Effector memory CD8-positive, alpha-beta T cell (primary cell): ENCODE measurements around the gene CASP14.
"Not testable (repeated sequence)": the region's sequence is repeated elsewhere in the genome, so short reads cannot be mapped to it uniquely, and the experiment has no call there.

ENCODE experiments used
- ATAC-seq: fragments of 150-1000 bp; cut with Tn5 transposase; replicated peaks from 2 replicates; pipeline ENCODE4 v1.10.0; 2021; ENCODE audit warnings: mild to moderate bottlenecking, moderate library complexity
- DNase-seq, 3 experiments: peaks; one replicate each; pipeline ENCODE4 v3.0.0; 2021
- H3K27ac Mint-ChIP-seq, 2 donors: one replicate each; pipeline ENCODE4 v1.8.0; 2022; ENCODE audit warnings: mild to moderate bottlenecking in 2 of 2, mixed read lengths in 2 of 2, moderate library complexity in 2 of 2
- H3K27me3 Mint-ChIP-seq, 2 donors: one replicate each; pipeline ENCODE4 v1.8.0; 2022; ENCODE audit warnings: mixed read lengths in 2 of 2
- H3K36me3 Mint-ChIP-seq: one replicate; pipeline ENCODE4 v1.8.0; 2022; ENCODE audit warnings: mild to moderate bottlenecking, moderate library complexity, mixed read lengths; ENCODE audit not compliant: insufficient read depth
- H3K4me1 Mint-ChIP-seq, 2 donors: one replicate each; pipeline ENCODE4 v1.8.0; 2022; ENCODE audit warnings: low read depth in 2 of 2, mixed read lengths in 2 of 2
- H3K4me3 Mint-ChIP-seq, 2 donors: one replicate each; pipeline ENCODE4 v1.8.0; 2022; ENCODE audit warnings: mild to moderate bottlenecking in 2 of 2, mixed read lengths in 2 of 2, moderate library complexity in 2 of 2
- H3K9me3 Mint-ChIP-seq, 2 donors: one replicate each; pipeline ENCODE4 v1.8.0; 2022; ENCODE audit warnings: mixed read lengths in 2 of 2

The CASP14 gene

GRCh38 chr19:15087182-15087581 lies 37.9 kb downstream of the CASP14 start:
- DNase-seq: no peak
- Mint-ChIP-seq H3K27me3 (peaks cover 37 to 53% of the 10 kb centered on the region in 2 donors), H3K27ac (no peak overlapping the region), H3K4me1 (peaks cover 0 to 2% of the 10 kb centered on the region in 2 donors), H3K36me3 (no peaks in the 10 kb centered on the region), H3K4me3 (no peak overlapping the region), H3K9me3 (no peaks in the 10 kb centered on the region)
- ATAC-seq: no peak

DNA sequence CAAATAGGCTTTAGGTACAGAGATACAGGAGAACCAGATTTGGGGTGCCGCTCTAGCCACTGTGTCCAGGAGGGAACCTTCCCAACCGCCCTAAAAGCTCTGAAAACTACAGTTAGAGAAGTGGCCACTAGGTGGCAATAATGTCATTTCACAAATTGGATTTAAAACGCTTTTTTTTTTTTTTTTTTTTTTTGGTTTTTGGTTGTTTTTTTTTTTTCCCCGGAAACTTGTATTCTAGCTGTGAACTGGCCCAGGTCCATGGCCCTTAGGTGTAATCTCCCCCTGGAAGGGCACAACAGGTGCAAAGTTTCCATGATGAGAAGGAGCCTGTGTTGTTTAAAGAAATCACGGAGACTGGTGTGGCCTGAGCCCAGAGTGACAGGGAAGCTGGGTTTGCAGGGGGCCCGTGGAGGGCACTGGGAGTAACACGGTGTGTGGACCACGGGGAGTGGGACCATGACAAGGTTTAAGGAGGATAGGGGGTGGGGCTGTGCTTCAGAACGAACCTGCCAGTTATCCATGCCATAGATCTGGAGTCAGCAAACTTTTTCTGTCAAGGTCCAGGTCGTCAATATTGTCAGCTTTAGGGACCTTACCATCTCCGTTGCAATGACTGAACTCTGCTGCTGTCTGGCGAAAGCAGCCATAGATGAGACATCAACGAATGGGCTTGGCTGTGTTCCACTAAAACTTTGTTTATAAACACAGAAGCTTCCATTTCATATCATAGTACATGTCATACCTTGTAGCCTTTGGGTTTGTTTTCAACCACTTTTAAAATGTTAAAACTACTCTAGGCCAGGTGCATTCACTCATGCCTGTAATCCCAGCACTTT lies 42.9 kb downstream of the CASP14 start:
- Mint-ChIP-seq H3K4me1 (peaks cover 0 to 3% of the 10 kb centered on the region in 2 donors), H3K27ac (no peak overlapping the region), H3K27me3 (peaks cover 18 to 26% of the 10 kb centered on the region in 2 donors), H3K36me3 (no peaks in the 10 kb centered on the region), H3K9me3 (no peaks in the 10 kb centered on the region), H3K4me3 (no peak overlapping the region)
- ATAC-seq (peak; percentile 61), DNase-seq (peak; percentile 62 to 66 (median 65))

DNA sequence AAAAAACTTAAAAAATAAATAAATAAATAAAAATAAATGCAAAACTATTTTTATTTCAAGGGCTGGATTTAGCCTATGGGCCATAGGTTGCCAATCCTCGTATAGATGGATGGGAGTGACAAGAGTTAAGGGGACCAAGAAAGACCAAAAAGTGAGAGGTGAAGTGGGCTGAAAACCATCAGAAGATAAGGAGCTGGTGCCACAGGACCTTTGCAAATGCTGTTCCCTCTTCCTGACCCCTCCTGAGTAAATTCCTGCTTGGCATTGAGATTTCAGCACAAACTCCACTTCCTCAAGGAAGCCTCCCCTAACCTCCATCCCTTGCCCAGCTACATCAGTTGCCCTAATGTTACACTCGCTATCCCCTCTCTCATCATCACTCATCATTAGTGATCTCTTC lies 43.7 kb downstream of the CASP14 start:
- Mint-ChIP-seq H3K27me3 (peaks cover 12 to 21% of the 10 kb centered on the region in 2 donors), H3K36me3 (no peaks in the 10 kb centered on the region), H3K4me1 (peaks cover 0 to 3% of the 10 kb centered on the region in 2 donors), H3K27ac (no peak overlapping the region), H3K4me3 (no peak overlapping the region), H3K9me3 (no peaks in the 10 kb centered on the region)
- no peak for ATAC-seq
- no peak for DNase-seq

GRCh38 chr19:15096223-15096622 lies 46.9 kb downstream of the CASP14 start:
- H3K27me3 Mint-ChIP-seq: peaks cover 17 to 25% of the 10 kb centered on the region in 2 donors
- H3K4me1 Mint-ChIP-seq: peaks cover 0 to 3% of the 10 kb centered on the region in 2 donors
- H3K27ac Mint-ChIP-seq: no peak overlapping the region
- no peaks in the 10 kb centered on the region for H3K9me3 Mint-ChIP-seq
- H3K36me3 Mint-ChIP-seq: no peaks in the 10 kb centered on the region
- no peak for DNase-seq
- no peak for ATAC-seq
- no peak overlapping the region for H3K4me3 Mint-ChIP-seq

DNA sequence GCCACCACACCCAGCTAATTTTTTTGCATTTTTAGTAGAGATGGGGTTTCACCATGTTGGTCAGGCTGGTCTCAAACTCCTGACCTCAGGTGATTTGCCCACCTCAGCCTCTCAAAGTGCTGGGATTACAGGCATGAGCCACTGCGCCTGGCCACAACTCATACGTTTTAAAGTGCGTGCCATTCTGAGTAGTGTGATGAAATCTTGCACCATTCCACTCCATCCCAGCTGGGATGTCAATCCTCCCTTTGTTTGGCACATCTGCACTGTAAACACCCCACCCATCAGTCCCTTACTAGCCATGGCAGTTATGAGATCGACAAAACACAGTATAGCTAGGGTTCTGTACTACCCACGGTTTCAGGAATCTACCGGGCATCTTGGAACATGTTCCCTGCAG lies 48.7 kb downstream of the CASP14 start:
- not testable (repeated sequence) for H3K4me3 Mint-ChIP-seq, H3K27ac Mint-ChIP-seq, ATAC-seq, H3K36me3 Mint-ChIP-seq, H3K4me1 Mint-ChIP-seq, H3K9me3 Mint-ChIP-seq, DNase-seq
- peaks cover 17 to 25% of the 10 kb centered on the region in 2 donors for H3K27me3 Mint-ChIP-seq

DNA sequence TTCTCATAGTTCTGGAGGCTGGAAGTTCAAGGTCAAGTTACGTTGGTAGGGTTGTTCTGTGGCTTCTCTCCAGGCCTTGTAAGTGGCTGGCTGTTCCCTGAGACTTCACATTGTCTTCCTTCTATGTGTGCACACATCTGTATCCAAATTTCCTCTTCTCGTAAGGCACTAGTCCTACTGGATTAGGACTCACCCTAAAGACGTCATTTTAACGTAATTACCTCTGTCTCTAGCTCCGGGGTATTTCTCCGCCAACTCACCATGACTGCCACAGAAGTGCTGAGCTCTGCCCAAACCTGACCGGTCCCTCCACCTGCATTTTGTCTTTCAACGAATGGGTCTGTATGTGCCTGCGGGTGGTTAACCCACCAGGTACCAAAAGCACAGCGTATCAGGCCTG lies 49.2 kb downstream of the CASP14 start:
- peaks cover 17 to 27% of the 10 kb centered on the region in 2 donors for H3K27me3 Mint-ChIP-seq
- no peak overlapping the region for H3K4me3 Mint-ChIP-seq
- H3K36me3 Mint-ChIP-seq: no peaks in the 10 kb centered on the region
- no peak for ATAC-seq
- no peaks in the 10 kb centered on the region for H3K4me1 Mint-ChIP-seq
- no peak for DNase-seq
- H3K27ac Mint-ChIP-seq: no peak overlapping the region
- H3K9me3 Mint-ChIP-seq: peaks cover 2 to 4% of the 10 kb centered on the region in 2 donors

DNA sequence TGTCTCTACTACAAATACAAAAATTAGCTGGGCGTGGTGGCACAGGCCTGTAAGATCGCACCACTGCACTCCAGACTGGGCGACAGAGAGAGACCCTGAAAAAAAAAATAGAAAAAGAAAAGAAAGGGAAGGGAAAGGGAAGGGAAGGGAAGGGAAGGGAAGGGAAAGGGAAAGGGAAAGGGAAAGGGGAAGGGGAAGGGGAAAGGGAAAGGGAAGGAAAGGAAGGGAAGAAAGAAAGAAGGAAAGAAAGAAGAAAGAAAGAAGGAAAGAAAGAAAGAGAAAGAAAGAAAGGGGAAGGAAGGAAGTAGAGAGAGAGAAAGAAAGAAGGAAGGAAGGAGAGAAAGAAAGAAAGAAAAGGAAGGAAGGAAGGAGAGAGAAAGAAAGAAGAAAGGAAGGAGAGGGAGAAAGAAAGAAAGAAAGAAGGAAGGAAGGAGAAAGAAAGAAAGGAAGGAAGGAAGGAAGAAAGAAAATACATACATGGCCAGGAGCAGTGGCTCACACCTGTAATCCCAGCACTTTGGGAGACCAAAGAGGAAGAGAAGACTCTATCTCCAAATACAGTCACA lies 49.8 kb downstream of the CASP14 start:
- ATAC-seq (no peak), DNase-seq (no peak)
- no peak overlapping the region for H3K4me3 Mint-ChIP-seq
- peaks cover 17 to 33% of the 10 kb centered on the region in 2 donors for H3K27me3 Mint-ChIP-seq
- no peaks in the 10 kb centered on the region for H3K36me3 Mint-ChIP-seq
- no peak overlapping the region for H3K27ac Mint-ChIP-seq
- no peaks in the 10 kb centered on the region for H3K4me1 Mint-ChIP-seq
- peaks cover 5 to 10% of the 10 kb centered on the region in 2 donors for H3K9me3 Mint-ChIP-seq

DNA sequence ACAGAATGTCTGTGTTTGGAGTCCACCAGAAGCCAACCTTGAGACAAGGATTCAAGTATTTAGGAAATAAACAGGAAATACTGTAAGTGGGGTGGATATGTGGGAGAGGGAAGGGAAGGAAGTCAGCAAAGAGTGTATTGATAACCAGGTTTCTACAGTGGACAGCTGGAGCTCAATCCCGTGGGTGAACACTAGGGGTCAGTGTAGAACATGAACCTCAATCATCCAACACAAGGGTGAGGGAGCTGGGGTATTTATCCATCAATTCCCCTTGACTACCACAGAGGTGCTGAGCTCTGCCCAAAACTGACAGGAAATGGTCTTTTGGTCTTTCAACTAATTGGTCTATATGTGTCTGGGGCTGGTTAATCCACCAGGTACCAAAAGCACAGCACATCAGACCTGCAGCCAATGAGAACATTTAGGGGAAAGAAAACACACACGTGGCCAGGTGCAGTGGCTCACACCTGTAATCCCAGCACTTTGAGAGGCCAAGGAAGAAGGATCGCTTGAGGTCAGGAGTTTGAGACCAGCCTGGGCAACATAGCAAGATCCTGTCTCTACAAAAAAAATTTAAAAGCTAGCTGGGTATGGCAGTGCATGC lies 52.3 kb downstream of the CASP14 start:
- Mint-ChIP-seq H3K27me3 (peaks cover 20 to 44% of the 10 kb centered on the region in 2 donors), H3K4me3 (no peak overlapping the region), H3K4me1 (peaks cover 0 to under 1% of the 10 kb centered on the region in 2 donors), H3K9me3 (peaks cover 10 to 17% of the 10 kb centered on the region in 2 donors), H3K36me3 (no peaks in the 10 kb centered on the region), H3K27ac (no peak overlapping the region)
- peak; percentile 33 to 43 (median 36) for DNase-seq
- ATAC-seq: peak; percentile 53

DNA sequence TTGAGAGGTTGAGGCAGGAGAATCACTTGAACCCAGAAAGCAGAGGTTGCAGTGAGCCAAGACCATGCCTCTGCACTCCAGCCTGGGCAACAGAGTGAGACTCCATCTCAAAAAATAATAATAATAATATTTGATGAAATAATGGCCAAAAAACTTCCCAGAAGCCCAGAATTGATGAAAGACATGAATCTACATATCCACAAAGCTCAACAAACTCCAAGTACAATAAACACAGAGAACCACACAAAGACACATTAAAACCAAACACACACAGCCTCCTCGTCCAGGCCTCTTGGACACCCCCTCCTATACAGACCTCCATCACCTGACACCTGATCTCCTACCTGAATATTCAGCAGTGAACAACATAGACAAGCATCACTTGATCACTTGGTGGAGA lies 54.7 kb downstream of the CASP14 start:
- Mint-ChIP-seq H3K27ac (no peak overlapping the region), H3K4me1 (peaks cover 3 to 4% of the 10 kb centered on the region in 2 donors), H3K27me3 (peaks cover 25 to 54% of the 10 kb centered on the region in 2 donors), H3K4me3 (no peak overlapping the region), H3K36me3 (no peaks in the 10 kb centered on the region), H3K9me3 (peaks cover 10 to 17% of the 10 kb centered on the region in 2 donors)
- no peak for ATAC-seq
- DNase-seq: no peak

DNA sequence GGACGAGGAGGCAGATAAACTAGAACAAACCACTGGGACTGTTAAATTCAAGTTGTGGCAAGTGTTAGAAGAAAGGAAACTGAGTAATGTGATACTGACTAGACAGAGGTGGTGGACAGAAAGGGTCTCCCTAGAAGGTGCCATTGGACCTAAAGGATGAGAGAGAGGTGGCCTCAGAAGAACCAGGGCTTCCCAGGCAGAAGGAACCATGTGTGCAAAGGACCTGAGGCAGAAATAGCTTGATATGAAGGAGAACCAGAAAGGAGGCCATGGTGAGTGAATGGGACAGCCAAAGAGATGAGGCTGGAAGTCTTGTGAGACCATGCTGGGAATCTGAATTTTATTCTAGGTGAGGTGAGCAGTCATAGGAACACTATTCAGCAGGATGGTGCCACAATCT lies 55.1 kb downstream of the CASP14 start:
- Mint-ChIP-seq H3K9me3 (peaks cover 10 to 17% of the 10 kb centered on the region in 2 donors), H3K4me1 (peaks cover 3 to 4% of the 10 kb centered on the region in 2 donors), H3K27me3 (peaks cover 25 to 58% of the 10 kb centered on the region in 2 donors), H3K4me3 (no peak overlapping the region), H3K36me3 (no peaks in the 10 kb centered on the region), H3K27ac (no peak overlapping the region)
- no peak for DNase-seq
- no peak for ATAC-seq

GRCh38 chr19:15105044-15105443 lies 55.8 kb downstream of the CASP14 start:
- Mint-ChIP-seq H3K36me3 (no peaks in the 10 kb centered on the region), H3K27ac (no peak overlapping the region), H3K27me3 (peaks cover 25 to 58% of the 10 kb centered on the region in 2 donors), H3K4me1 (peaks cover 3 to 4% of the 10 kb centered on the region in 2 donors), H3K4me3 (no peak overlapping the region), H3K9me3 (peaks cover 10 to 17% of the 10 kb centered on the region in 2 donors)
- DNase-seq: no peak
- no peak for ATAC-seq

- H3K27me3 Mint-ChIP-seq: peaks cover 25 to 58% of the 10 kb centered on the region in 2 donors
- H3K4me1 Mint-ChIP-seq: peaks cover 4 to 5% of the 10 kb centered on the region in 2 donors
- H3K9me3 Mint-ChIP-seq: peaks cover 10 to 17% of the 10 kb centered on the region in 2 donors
- DNase-seq (no peak), ATAC-seq (no peak)
- peak within 1 kb of the TSS; percentile 34 to 53 for H3K4me3 Mint-ChIP-seq
- H3K36me3 Mint-ChIP-seq: no peaks in the 10 kb centered on the region
- no peak within 1 kb of the TSS for H3K27ac Mint-ChIP-seq
Measured at GRCh38 chr19:15107061-15108010, 58.1 kb downstream of the CASP14 start, which contains the start of gene SYDE1. SYDE1 (plus strand) TSS chr19:15107401; CDS start chr19:15107434, 33 bp downstream.
